Adrenal gland (tissue), 5 donors: ENCODE data around the gene AGBL2.

Experiments
- POLR2A ChIP-seq, 2 donors: fragments of 450-650 bp; IDR thresholded peaks; one replicate each; pipeline ENCODE4 v1.6.1; 2017; ENCODE audit warnings: antibody characterized with exemption in 2 of 2, mild to moderate bottlenecking in 2 of 2, moderate library complexity in 1 of 2
- TF ChIP-seq, protein P1 (sequence below), 6 experiments: fragments of 450-650 bp in 4 of 6; fragments of 200-600 bp in 2 of 6; sonication (generic) in 1 of 6; IDR thresholded peaks; 1 replicate in 5 of 6; 2 replicates in 1 of 6; pipeline versions ENCODE4 v1.5.1 to v1.8.0; 2016 to 2021; ENCODE audit warnings: antibody characterized with exemption in 6 of 6, mild to moderate bottlenecking in 2 of 6, moderate library complexity in 1 of 6
- donor health status: DM: no; HTN: no; CAD: no.

DNA sequence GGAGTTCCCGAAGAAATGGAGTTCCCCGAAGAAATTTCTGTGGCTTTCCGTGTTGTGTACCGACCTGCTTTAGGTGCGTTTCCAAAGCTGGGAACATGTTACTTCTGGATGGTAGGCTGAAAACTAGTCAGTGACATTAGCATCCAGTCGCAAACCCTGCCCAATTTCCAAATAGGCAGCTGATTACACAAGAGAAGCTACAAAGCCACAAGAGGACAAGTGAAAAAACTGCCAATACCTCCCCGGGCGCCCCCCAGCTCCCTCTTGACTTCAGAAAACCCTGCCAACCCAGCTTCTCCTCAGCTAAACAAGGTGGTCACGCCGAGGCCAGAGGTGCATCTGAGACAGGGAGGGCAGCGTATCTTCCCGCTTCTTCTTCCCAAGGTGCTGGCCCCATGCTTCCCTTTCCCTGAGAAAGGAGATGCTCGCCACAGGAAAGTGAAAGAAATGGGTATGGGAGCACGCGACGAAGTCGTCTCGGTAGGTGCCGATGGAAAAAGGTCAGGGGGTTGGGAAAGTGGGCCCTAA lies 551 bp downstream of the AGBL2 start:
- TF ChIP-seq POLR2A (IDR thresholded peaks at IDR 0.05) = no peak
- TF ChIP-seq, protein P1, sequence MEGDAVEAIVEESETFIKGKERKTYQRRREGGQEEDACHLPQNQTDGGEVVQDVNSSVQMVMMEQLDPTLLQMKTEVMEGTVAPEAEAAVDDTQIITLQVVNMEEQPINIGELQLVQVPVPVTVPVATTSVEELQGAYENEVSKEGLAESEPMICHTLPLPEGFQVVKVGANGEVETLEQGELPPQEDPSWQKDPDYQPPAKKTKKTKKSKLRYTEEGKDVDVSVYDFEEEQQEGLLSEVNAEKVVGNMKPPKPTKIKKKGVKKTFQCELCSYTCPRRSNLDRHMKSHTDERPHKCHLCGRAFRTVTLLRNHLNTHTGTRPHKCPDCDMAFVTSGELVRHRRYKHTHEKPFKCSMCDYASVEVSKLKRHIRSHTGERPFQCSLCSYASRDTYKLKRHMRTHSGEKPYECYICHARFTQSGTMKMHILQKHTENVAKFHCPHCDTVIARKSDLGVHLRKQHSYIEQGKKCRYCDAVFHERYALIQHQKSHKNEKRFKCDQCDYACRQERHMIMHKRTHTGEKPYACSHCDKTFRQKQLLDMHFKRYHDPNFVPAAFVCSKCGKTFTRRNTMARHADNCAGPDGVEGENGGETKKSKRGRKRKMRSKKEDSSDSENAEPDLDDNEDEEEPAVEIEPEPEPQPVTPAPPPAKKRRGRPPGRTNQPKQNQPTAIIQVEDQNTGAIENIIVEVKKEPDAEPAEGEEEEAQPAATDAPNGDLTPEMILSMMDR (IDR thresholded peaks at IDR 0.05) = no peak
